Osteocyte (in vitro differentiated cells): ENCODE data around the gene CAMK1D. TPM values are rescaled to one million over a fixed set of nuclear protein-coding genes. Genes with fewer than 3 reads are reported as not detected.

Experiments used
- DNase-seq: peaks from one replicate; pipeline ENCODE4 v3.0.0; 2021; ENCODE audit warnings: mixed read lengths; ENCODE audit not compliant: unreplicated experiment; ENCODE audit errors: extremely low spot score
- H3K27ac Mint-ChIP-seq: one replicate; pipeline ENCODE4 v1.8.0; 2021; ENCODE audit warnings: mild to moderate bottlenecking, mixed read lengths; ENCODE audit not compliant: unreplicated experiment
- H3K27me3 Mint-ChIP-seq: one replicate; pipeline ENCODE4 v1.8.0; 2021; ENCODE audit warnings: mixed read lengths; ENCODE audit not compliant: unreplicated experiment
- H3K36me3 Mint-ChIP-seq: one replicate; pipeline ENCODE4 v1.8.0; 2021; ENCODE audit warnings: mixed read lengths; ENCODE audit not compliant: unreplicated experiment
- H3K4me1 Mint-ChIP-seq: one replicate; pipeline ENCODE4 v1.8.0; 2021; ENCODE audit warnings: mixed read lengths; ENCODE audit not compliant: unreplicated experiment
- H3K4me3 Mint-ChIP-seq: one replicate; pipeline ENCODE4 v1.8.0; 2021; ENCODE audit warnings: mild to moderate bottlenecking, moderate library complexity, mixed read lengths; ENCODE audit not compliant: unreplicated experiment
- H3K9me3 Mint-ChIP-seq: one replicate; pipeline ENCODE4 v1.8.0; 2021; ENCODE audit warnings: mixed read lengths; ENCODE audit not compliant: unreplicated experiment
- CTCF ChIP-seq: fragments of 200-600 bp; sonication (generic); IDR thresholded peaks from 2 replicates; pipeline ENCODE4 v1.5.0; 2021; ENCODE audit warnings: antibody characterized with exemption, mild to moderate bottlenecking, moderate library complexity
- total RNA-seq: library from RNA; stranded (reverse); gene quantifications from 2 replicates; pipeline ENCODE4 v1.2.1, GENCODE V29; 2021

CAMK1D gene
- total RNA-seq, 1 donor from 2014 or later, result 13.7 TPM

- Mint-ChIP-seq H3K4me1 (peaks cover 7% of the 10 kb centered on the region), H3K27me3 (peaks cover 10% of the 10 kb centered on the region), H3K9me3 (no peaks in the 10 kb centered on the region), H3K4me3 (no peak overlapping the region), H3K36me3 (no peaks in the 10 kb centered on the region), H3K27ac (no peak overlapping the region)
- no peak for TF ChIP-seq CTCF
- no peak for DNase-seq
Observed at GRCh38 chr10:12743941-12744340, 394.6 kb downstream of the CAMK1D start.

GRCh38 chr10:12748186-12748585 lies 398.8 kb downstream of the CAMK1D start:
- Mint-ChIP-seq H3K4me1 (peaks cover 12% of the 10 kb centered on the region), H3K4me3 (no peak overlapping the region), H3K9me3 (no peaks in the 10 kb centered on the region), H3K36me3 (no peaks in the 10 kb centered on the region), H3K27ac (no peak overlapping the region), H3K27me3 (peaks cover 10% of the 10 kb centered on the region)
- no peak for TF ChIP-seq CTCF
- DNase-seq, result no peak

GRCh38 chr10:12749760-12750478 lies 400.6 kb downstream of the CAMK1D start:
- Mint-ChIP-seq H3K27me3 (peaks cover 10% of the 10 kb centered on the region), H3K4me1 (peaks cover 12% of the 10 kb centered on the region), H3K27ac (no peak overlapping the region), H3K9me3 (no peaks in the 10 kb centered on the region), H3K4me3 (no peak overlapping the region), H3K36me3 (no peaks in the 10 kb centered on the region)
- no peak for TF ChIP-seq CTCF
- no peak for DNase-seq

- DNase-seq, result no peak
- H3K36me3 Mint-ChIP-seq, result no peaks in the 10 kb centered on the region
Observed at GRCh38 chr10:12750526-12751201, 401.3 kb downstream of the CAMK1D start.

More at GRCh38 chr10:12750526-12751201, 401.3 kb downstream of the CAMK1D start:
- Mint-ChIP-seq H3K4me1 (peaks cover 12% of the 10 kb centered on the region), H3K27me3 (peaks cover 10% of the 10 kb centered on the region), H3K4me3 (no peak overlapping the region), H3K9me3 (no peaks in the 10 kb centered on the region), H3K27ac (no peak overlapping the region)
- no peak for TF ChIP-seq CTCF
